ENCODE measurements around the gene THEMIS2.

- TF ChIP-seq CTCF (IDR thresholded peaks at IDR 0.05; ENCODE audit: low read length) = no peak
- TF ChIP-seq EZH2phosphoT487 (IDR thresholded peaks at IDR 0.05; ENCODE audit: low read length) = no peak
Observed at GRCh38 chr1:27915082-27915575, 42.8 kb downstream of the THEMIS2 start.
